ENCODE results near the gene FOXP2.
"Not testable (repeated sequence)": the region's sequence is repeated elsewhere in the genome, so short reads cannot be mapped to it uniquely, and the experiment has no call there.

FOXP2 gene

GRCh38 chr7:114419441-114420272 lies 5.0 kb downstream of the FOXP2 start:
- DNase-seq (ENCODE audit: extremely low read depth in 1 of 2, low read depth in 1 of 2) = no peak

- DNase-seq (ENCODE audit: extremely low read depth in 1 of 2, low read depth in 1 of 2) = no peak
These were observed 8.2 kb downstream of the FOXP2 start for GRCh38 chr7:114422507-114423501.

- DNase-seq (ENCODE audit: extremely low read depth in 1 of 2, low read depth in 1 of 2) = no peak
These were observed 11.8 kb downstream of the FOXP2 start for GRCh38 chr7:114426382-114426781.

- no peak for DNase-seq (ENCODE audit: extremely low read depth in 1 of 2, low read depth in 1 of 2)
These were observed 12.2 kb downstream of the FOXP2 start for GRCh38 chr7:114426824-114427223.

GRCh38 chr7:114428211-114428610 lies 13.6 kb downstream of the FOXP2 start:
- no peak for DNase-seq (ENCODE audit: extremely low read depth in 1 of 2, low read depth in 1 of 2)

- DNase-seq (ENCODE audit: extremely low read depth in 1 of 2, low read depth in 1 of 2) = no peak
These were observed 16.6 kb downstream of the FOXP2 start for GRCh38 chr7:114431189-114431588.

- no peak for DNase-seq (ENCODE audit: extremely low read depth in 1 of 2, low read depth in 1 of 2)
These were observed 17.4 kb downstream of the FOXP2 start for GRCh38 chr7:114432061-114432460.

- no peak for DNase-seq (ENCODE audit: extremely low read depth in 1 of 2, low read depth in 1 of 2)
These were observed 18.1 kb downstream of the FOXP2 start for GRCh38 chr7:114432703-114433102.

GRCh38 chr7:114439581-114439980 lies 25.0 kb downstream of the FOXP2 start:
- no peak for DNase-seq (ENCODE audit: extremely low read depth in 1 of 2, low read depth in 1 of 2)

- not testable (repeated sequence) for DNase-seq (ENCODE audit: extremely low read depth in 1 of 2, low read depth in 1 of 2)
These were observed 26.3 kb downstream of the FOXP2 start for GRCh38 chr7:114440927-114441326.

- no peak for DNase-seq (ENCODE audit: extremely low read depth in 1 of 2, low read depth in 1 of 2)
These were observed 29.6 kb downstream of the FOXP2 start for GRCh38 chr7:114444196-114444595.

GRCh38 chr7:114450431-114450830 lies 35.8 kb downstream of the FOXP2 start:
- no peak for DNase-seq (ENCODE audit: extremely low read depth in 1 of 2, low read depth in 1 of 2)

- DNase-seq (ENCODE audit: extremely low read depth in 1 of 2, low read depth in 1 of 2) = no peak
These were observed 45.0 kb downstream of the FOXP2 start for GRCh38 chr7:114459574-114459973.

GRCh38 chr7:114460021-114460420 lies 45.4 kb downstream of the FOXP2 start:
- DNase-seq (ENCODE audit: extremely low read depth in 1 of 2, low read depth in 1 of 2) = no peak

GRCh38 chr7:114466917-114467316 lies 52.3 kb downstream of the FOXP2 start:
- no peak for DNase-seq (ENCODE audit: extremely low read depth in 1 of 2, low read depth in 1 of 2)

GRCh38 chr7:114468844-114469243 lies 54.2 kb downstream of the FOXP2 start:
- no peak for DNase-seq (ENCODE audit: extremely low read depth in 1 of 2, low read depth in 1 of 2)

GRCh38 chr7:114472896-114473512 lies 58.4 kb downstream of the FOXP2 start:
- no peak for DNase-seq (ENCODE audit: extremely low read depth in 1 of 2, low read depth in 1 of 2)

GRCh38 chr7:114478384-114478783 lies 63.8 kb downstream of the FOXP2 start:
- DNase-seq (ENCODE audit: extremely low read depth in 1 of 2, low read depth in 1 of 2) = no peak

GRCh38 chr7:114481999-114482398 lies 67.4 kb downstream of the FOXP2 start:
- no peak for DNase-seq (ENCODE audit: extremely low read depth in 1 of 2, low read depth in 1 of 2)

GRCh38 chr7:114484226-114484625 lies 69.6 kb downstream of the FOXP2 start:
- no peak for DNase-seq (ENCODE audit: extremely low read depth in 1 of 2, low read depth in 1 of 2)

GRCh38 chr7:114487174-114487573 lies 72.6 kb downstream of the FOXP2 start:
- no peak for DNase-seq (ENCODE audit: extremely low read depth in 1 of 2, low read depth in 1 of 2)

Measured in activated CD8-positive, alpha-beta memory T cell treated with anti-CD3 and anti-CD28 coated beads for 1 hour (primary cell).